Measurements from ENCODE around the gene OSR1.

OSR1 gene

GRCh38 chr2:19355931-19356544 is 2.4 kb downstream of the OSR1 start:
- no peak overlapping the region for H2BK120ac ChIP-seq (ENCODE audit: low read depth, low read length)
- no peaks in the 10 kb centered on the region for H3K79me1 ChIP-seq (ENCODE audit: low read depth, low read length)
- H3K27me3 ChIP-seq (ENCODE audit: control insufficient read depth in 3 of 3, insufficient read depth in 3 of 3, low read depth in 1 of 3, low read length in 3 of 3) = peaks cover 70 to 98% (median 96%) of the 10 kb centered on the region in 3 experiments
- no peak overlapping the region for H3K14ac ChIP-seq (ENCODE audit: low read length)
- no CpG with 5 or more reads among the region's 35 CpGs for WGBS, 2 donors (ENCODE audit: extremely low coverage in 2 of 2, insufficient read length in 2 of 2, insufficient replicate concordance in 1 of 2)
- H2BK15ac ChIP-seq (ENCODE audit: low read length) = peak overlapping the region; percentile 23
- no peaks in the 10 kb centered on the region for H3K36me3 ChIP-seq (replicated peaks in 1 of 2; ENCODE audit: control insufficient read depth in 2 of 2, insufficient read depth in 2 of 2, low read length in 2 of 2)
- H3K27ac ChIP-seq (replicated peaks; ENCODE audit: low read length) = no peak overlapping the region
- no peak overlapping the region for H3K4me3 ChIP-seq (ENCODE audit: low read length in 2 of 2)
- DNase-seq (ENCODE audit: low spot score) = no peak
- H2BK12ac ChIP-seq (ENCODE audit: low read length) = no peak overlapping the region
- H3K4me2 ChIP-seq (ENCODE audit: insufficient read depth, low read length, poor library complexity, severe bottlenecking) = no peak overlapping the region
- H4K91ac ChIP-seq (ENCODE audit: low read depth, low read length, poor library complexity) = no peak overlapping the region
- peaks cover 6 to 19% of the 10 kb centered on the region in 2 donors for H3K4me1 ChIP-seq (ENCODE audit: control insufficient read depth in 2 of 2, insufficient read depth in 1 of 2, low read depth in 1 of 2, low read length in 2 of 2)
- H3K9ac ChIP-seq (ENCODE audit: low read depth, low read length, poor library complexity) = no peak overlapping the region
- no peak overlapping the region for H3K4ac ChIP-seq (ENCODE audit: low read length)
- peak overlapping the region; percentile 32 for H3K18ac ChIP-seq (ENCODE audit: low read length)
- H3K9me3 ChIP-seq (replicated peaks in 1 of 2; ENCODE audit: control insufficient read depth in 2 of 2, insufficient read depth in 1 of 2, low read depth in 1 of 2, low read length in 2 of 2) = peaks cover 4 to 18% of the 10 kb centered on the region in 2 donors
- H4K8ac ChIP-seq (ENCODE audit: low read depth, low read length) = no peak overlapping the region
- peak overlapping the region; percentile 65 for H2AK5ac ChIP-seq (ENCODE audit: low read depth, low read length)
- H2BK5ac ChIP-seq (ENCODE audit: low read length) = no peak overlapping the region
- H3K23ac ChIP-seq (ENCODE audit: low read depth, low read length, poor library complexity) = no peak overlapping the region
- H2AFZ ChIP-seq (ENCODE audit: low read length) = peak overlapping the region; percentile 73

- no peak overlapping the region for H4K8ac ChIP-seq (ENCODE audit: low read depth, low read length)
- no peak overlapping the region for H3K9ac ChIP-seq (ENCODE audit: low read depth, low read length, poor library complexity)
- H2BK120ac ChIP-seq (ENCODE audit: low read depth, low read length) = no peak overlapping the region
- H3K4me3 ChIP-seq (ENCODE audit: low read length in 2 of 2) = no peak overlapping the region
- H3K4ac ChIP-seq (ENCODE audit: low read length) = no peak overlapping the region
- H2BK15ac ChIP-seq (ENCODE audit: low read length) = no peak overlapping the region
- no peak overlapping the region for H2AFZ ChIP-seq (ENCODE audit: low read length)
- H3K14ac ChIP-seq (ENCODE audit: low read length) = no peak overlapping the region
- peaks cover 68 to 96% (median 96%) of the 10 kb centered on the region in 3 experiments for H3K27me3 ChIP-seq (ENCODE audit: control insufficient read depth in 3 of 3, insufficient read depth in 3 of 3, low read depth in 1 of 3, low read length in 3 of 3)
- peaks cover 4 to 11% of the 10 kb centered on the region in 2 donors for H3K9me3 ChIP-seq (replicated peaks in 1 of 2; ENCODE audit: control insufficient read depth in 2 of 2, insufficient read depth in 1 of 2, low read depth in 1 of 2, low read length in 2 of 2)
- DNase-seq (ENCODE audit: low spot score) = no peak
- no peaks in the 10 kb centered on the region for H3K79me1 ChIP-seq (ENCODE audit: low read depth, low read length)
- no peak overlapping the region for H2BK12ac ChIP-seq (ENCODE audit: low read length)
- H3K4me2 ChIP-seq (ENCODE audit: insufficient read depth, low read length, poor library complexity, severe bottlenecking) = no peak overlapping the region
- H3K23ac ChIP-seq (ENCODE audit: low read depth, low read length, poor library complexity) = no peak overlapping the region
- no CpG with 5 or more reads among the region's 18 CpGs for WGBS, 2 donors (ENCODE audit: extremely low coverage in 2 of 2, insufficient read length in 2 of 2, insufficient replicate concordance in 1 of 2)
- H3K36me3 ChIP-seq (replicated peaks in 1 of 2; ENCODE audit: control insufficient read depth in 2 of 2, insufficient read depth in 2 of 2, low read length in 2 of 2) = no peaks in the 10 kb centered on the region
- H3K27ac ChIP-seq (replicated peaks; ENCODE audit: low read length) = no peak overlapping the region
- no peak overlapping the region for H4K91ac ChIP-seq (ENCODE audit: low read depth, low read length, poor library complexity)
- no peak overlapping the region for H2BK5ac ChIP-seq (ENCODE audit: low read length)
- H3K18ac ChIP-seq (ENCODE audit: low read length) = no peak overlapping the region
- H2AK5ac ChIP-seq (ENCODE audit: low read depth, low read length) = no peak overlapping the region
- H3K4me1 ChIP-seq (ENCODE audit: control insufficient read depth in 2 of 2, insufficient read depth in 1 of 2, low read depth in 1 of 2, low read length in 2 of 2) = peaks cover 7 to 23% of the 10 kb centered on the region in 2 donors
Measured at GRCh38 chr2:19355416-19355821, 3.0 kb downstream of the OSR1 start.

DNA sequence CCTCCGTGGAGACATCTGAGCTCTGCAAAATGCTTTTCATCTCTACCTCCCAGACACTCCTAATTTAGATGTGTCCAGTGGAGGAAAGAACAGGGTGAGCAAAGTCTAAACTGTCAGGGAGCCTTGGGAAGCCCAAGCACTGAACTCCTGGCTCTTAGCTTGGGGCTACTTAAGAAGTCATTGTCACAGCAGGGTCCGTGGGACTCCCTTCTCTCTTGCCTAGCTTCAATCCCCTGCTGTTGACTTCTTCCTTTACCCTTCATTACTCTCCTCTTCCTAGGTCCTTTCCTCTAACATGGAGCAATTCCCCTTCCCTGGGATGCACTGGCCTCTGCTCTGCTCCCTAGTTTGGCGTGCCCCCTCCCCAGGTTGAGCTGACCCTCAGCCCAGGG is 3.4 kb downstream of the OSR1 start:
- Histone ChIP-seq H3K4me2 (ENCODE audit: insufficient read depth, low read length, poor library complexity, severe bottlenecking) (no peak overlapping the region), H3K27me3 (ENCODE audit: control insufficient read depth in 3 of 3, insufficient read depth in 3 of 3, low read depth in 1 of 3, low read length in 3 of 3) (peaks cover 64 to 96% (median 94%) of the 10 kb centered on the region in 3 experiments), H4K8ac (ENCODE audit: low read depth, low read length) (no peak overlapping the region), H3K4me1 (ENCODE audit: control insufficient read depth in 2 of 2, insufficient read depth in 1 of 2, low read depth in 1 of 2, low read length in 2 of 2) (peaks cover 7 to 23% of the 10 kb centered on the region in 2 donors), H2BK15ac (ENCODE audit: low read length) (no peak overlapping the region), H2AK5ac (ENCODE audit: low read depth, low read length) (no peak overlapping the region), H2BK12ac (ENCODE audit: low read length) (no peak overlapping the region), H3K9ac (ENCODE audit: low read depth, low read length, poor library complexity) (no peak overlapping the region), H3K14ac (ENCODE audit: low read length) (no peak overlapping the region), H3K9me3 (replicated peaks in 1 of 2; ENCODE audit: control insufficient read depth in 2 of 2, insufficient read depth in 1 of 2, low read depth in 1 of 2, low read length in 2 of 2) (peaks cover 4 to 8% of the 10 kb centered on the region in 2 donors), H4K91ac (ENCODE audit: low read depth, low read length, poor library complexity) (no peak overlapping the region), H3K79me1 (ENCODE audit: low read depth, low read length) (no peaks in the 10 kb centered on the region), H3K4me3 (ENCODE audit: low read length in 2 of 2) (no peak overlapping the region), H3K4ac (ENCODE audit: low read length) (no peak overlapping the region), H2BK5ac (ENCODE audit: low read length) (no peak overlapping the region), H2BK120ac (ENCODE audit: low read depth, low read length) (no peak overlapping the region), H3K18ac (ENCODE audit: low read length) (no peak overlapping the region), H3K36me3 (replicated peaks in 1 of 2; ENCODE audit: control insufficient read depth in 2 of 2, insufficient read depth in 2 of 2, low read length in 2 of 2) (no peaks in the 10 kb centered on the region), H2AFZ (ENCODE audit: low read length) (no peak overlapping the region), H3K23ac (ENCODE audit: low read depth, low read length, poor library complexity) (no peak overlapping the region), H3K27ac (replicated peaks; ENCODE audit: low read length) (no peak overlapping the region)
- no CpG with 5 or more reads among the region's 3 CpGs for WGBS, 2 donors (ENCODE audit: extremely low coverage in 2 of 2, insufficient read length in 2 of 2, insufficient replicate concordance in 1 of 2)
- no peak for DNase-seq (ENCODE audit: low spot score)

- H3K27ac ChIP-seq (replicated peaks; ENCODE audit: low read length) = no peak overlapping the region
- no CpG with 5 or more reads among the region's 11 CpGs for WGBS, 2 donors (ENCODE audit: extremely low coverage in 2 of 2, insufficient read length in 2 of 2, insufficient replicate concordance in 1 of 2)
Measured at GRCh38 chr2:19353721-19354050, 4.7 kb downstream of the OSR1 start.

More at GRCh38 chr2:19353721-19354050, 4.7 kb downstream of the OSR1 start:
- H4K8ac ChIP-seq (ENCODE audit: low read depth, low read length) = no peak overlapping the region
- DNase-seq (ENCODE audit: low spot score) = no peak
- H3K18ac ChIP-seq (ENCODE audit: low read length) = peak overlapping the region; percentile 67
- no peak overlapping the region for H2BK5ac ChIP-seq (ENCODE audit: low read length)
- no peak overlapping the region for H2BK15ac ChIP-seq (ENCODE audit: low read length)
- no peak overlapping the region for H3K4me3 ChIP-seq (ENCODE audit: low read length in 2 of 2)
- H3K4me2 ChIP-seq (ENCODE audit: insufficient read depth, low read length, poor library complexity, severe bottlenecking) = no peak overlapping the region
- no peak overlapping the region for H3K9ac ChIP-seq (ENCODE audit: low read depth, low read length, poor library complexity)
- no peak overlapping the region for H2BK120ac ChIP-seq (ENCODE audit: low read depth, low read length)
- H3K23ac ChIP-seq (ENCODE audit: low read depth, low read length, poor library complexity) = peak overlapping the region; percentile 86
- H3K4me1 ChIP-seq (ENCODE audit: control insufficient read depth in 2 of 2, insufficient read depth in 1 of 2, low read depth in 1 of 2, low read length in 2 of 2) = peaks cover 5 to 18% of the 10 kb centered on the region in 2 donors
- peak overlapping the region; percentile 56 for H2AK5ac ChIP-seq (ENCODE audit: low read depth, low read length)
- no peak overlapping the region for H4K91ac ChIP-seq (ENCODE audit: low read depth, low read length, poor library complexity)
- H3K9me3 ChIP-seq (replicated peaks in 1 of 2; ENCODE audit: control insufficient read depth in 2 of 2, insufficient read depth in 1 of 2, low read depth in 1 of 2, low read length in 2 of 2) = peaks cover 4% of the 10 kb centered on the region in 2 donors
- H3K36me3 ChIP-seq (replicated peaks in 1 of 2; ENCODE audit: control insufficient read depth in 2 of 2, insufficient read depth in 2 of 2, low read length in 2 of 2) = no peaks in the 10 kb centered on the region
- no peak overlapping the region for H2BK12ac ChIP-seq (ENCODE audit: low read length)
- no peak overlapping the region for H3K4ac ChIP-seq (ENCODE audit: low read length)
- H3K79me1 ChIP-seq (ENCODE audit: low read depth, low read length) = no peaks in the 10 kb centered on the region
- H3K27me3 ChIP-seq (ENCODE audit: control insufficient read depth in 3 of 3, insufficient read depth in 3 of 3, low read depth in 1 of 3, low read length in 3 of 3) = peaks cover 61 to 96% (median 92%) of the 10 kb centered on the region in 3 experiments
- no peak overlapping the region for H3K14ac ChIP-seq (ENCODE audit: low read length)
- H2AFZ ChIP-seq (ENCODE audit: low read length) = no peak overlapping the region

All from neuronal stem cell (in vitro differentiated cells).